Stimulated activated naive CD8-positive, alpha-beta T cell treated with anti-CD3 and anti-CD28 coated beads, Interleukin-15, Interleukin-2, amounts not matched to agents 100 ng/mL and 50 ng/mL, for 24 hours (primary cell): ENCODE data around the gene TYROBP.
A peak's percentile ranks its signal among the peaks of the same experiment; 100 is the strongest.
"Not testable (repeated sequence)": the region's sequence is repeated elsewhere in the genome, so short reads cannot be mapped to it uniquely, and the experiment has no call there.

Experiments used
- H3K27ac Mint-ChIP-seq: one replicate; pipeline ENCODE4 v1.8.0; 2021; ENCODE audit warnings: mild to moderate bottlenecking, mixed read lengths
- H3K27me3 Mint-ChIP-seq: one replicate; pipeline ENCODE4 v1.8.0; 2021; ENCODE audit warnings: mixed read lengths
- H3K36me3 Mint-ChIP-seq: one replicate; pipeline ENCODE4 v1.8.0; 2021; ENCODE audit warnings: low read depth, mixed read lengths
- H3K4me1 Mint-ChIP-seq: one replicate; pipeline ENCODE4 v1.8.0; 2021; ENCODE audit warnings: low read depth, mixed read lengths
- H3K4me3 Mint-ChIP-seq: one replicate; pipeline ENCODE4 v1.8.0; 2021; ENCODE audit warnings: mild to moderate bottlenecking, mixed read lengths
- H3K9me3 Mint-ChIP-seq: one replicate; pipeline ENCODE4 v1.8.0; 2021; ENCODE audit warnings: mixed read lengths

TYROBP gene

DNA sequence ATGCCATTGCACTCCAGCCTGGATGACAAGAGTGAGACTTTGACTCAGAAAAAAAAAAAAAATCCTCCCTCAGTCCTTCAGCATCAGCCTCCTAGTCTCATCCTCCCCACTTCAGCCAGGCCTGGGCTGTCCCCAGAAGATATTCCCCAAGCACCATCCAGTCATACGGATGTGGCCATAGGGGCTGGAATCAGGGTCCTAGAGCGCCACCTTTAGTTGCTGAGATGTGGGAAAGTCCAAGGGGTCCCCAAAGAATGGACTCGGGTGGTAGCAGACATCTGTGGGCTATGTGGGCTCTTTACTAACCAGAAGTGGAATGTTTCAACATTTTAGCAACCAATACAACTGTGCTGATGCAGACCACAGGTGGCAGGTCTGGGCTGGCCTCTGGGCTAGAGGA, 3.1 kb upstream of the TYROBP start:
- Mint-ChIP-seq H3K4me1 (peaks cover 60% of the 10 kb centered on the region), H3K9me3 (no peaks in the 10 kb centered on the region), H3K27ac (no peak overlapping the region)

DNA sequence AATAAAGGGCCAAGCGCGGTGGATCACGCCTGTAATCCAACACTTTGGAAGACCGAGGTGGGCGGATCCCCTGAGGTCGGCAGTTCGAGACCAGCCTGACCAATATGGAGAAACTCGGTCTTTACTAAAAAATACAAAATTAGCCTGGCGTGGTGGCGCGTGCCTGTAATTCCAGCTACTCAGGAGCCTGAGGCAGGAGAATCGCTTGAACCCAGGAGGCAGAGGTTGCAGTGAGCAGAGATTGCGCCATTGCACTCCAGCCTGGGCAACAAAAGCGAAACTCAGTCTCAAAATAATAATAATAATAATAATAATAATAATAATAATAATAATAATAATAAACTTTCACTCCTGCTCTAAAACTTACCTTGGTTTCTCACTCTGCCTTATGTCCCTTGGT, 2.3 kb upstream of the TYROBP start:
- peaks cover 60% of the 10 kb centered on the region for H3K4me1 Mint-ChIP-seq
- not testable (repeated sequence) for H3K36me3 Mint-ChIP-seq, H3K4me3 Mint-ChIP-seq

More for the DNA sequence above, 3.1 kb upstream of the TYROBP start:
- H3K36me3 Mint-ChIP-seq, result no peaks in the 10 kb centered on the region
- no peak overlapping the region for H3K4me3 Mint-ChIP-seq
- H3K27me3 Mint-ChIP-seq, result no peaks in the 10 kb centered on the region

DNA sequence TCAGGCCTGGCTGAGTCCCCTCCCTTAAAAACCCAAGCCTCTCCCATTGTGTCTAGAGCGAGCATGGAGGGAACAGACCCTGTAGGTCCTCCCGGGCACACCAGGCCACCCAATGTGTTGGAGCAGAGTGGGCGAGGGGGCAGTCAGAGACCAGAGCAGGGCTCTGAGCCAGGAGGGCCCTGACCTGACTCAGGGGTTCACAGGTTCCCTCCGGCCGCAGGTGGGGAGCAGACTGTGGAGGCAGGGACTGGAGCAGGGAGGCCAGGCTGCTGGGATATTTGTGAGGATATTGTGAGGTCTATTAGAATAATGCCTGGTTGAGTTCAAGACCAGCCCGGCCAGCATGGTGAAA, 1.6 kb upstream of the TYROBP start:
- H3K27me3 Mint-ChIP-seq, result no peaks in the 10 kb centered on the region
- no peaks in the 10 kb centered on the region for H3K9me3 Mint-ChIP-seq
- peak overlapping the region; percentile 90 for H3K27ac Mint-ChIP-seq
- H3K4me3 Mint-ChIP-seq, result no peak overlapping the region
- no peaks in the 10 kb centered on the region for H3K36me3 Mint-ChIP-seq
- H3K4me1 Mint-ChIP-seq, result peaks cover 64% of the 10 kb centered on the region

More for the DNA sequence above, 2.3 kb upstream of the TYROBP start:
- not testable (repeated sequence) for H3K27me3 Mint-ChIP-seq, H3K27ac Mint-ChIP-seq, H3K9me3 Mint-ChIP-seq

DNA sequence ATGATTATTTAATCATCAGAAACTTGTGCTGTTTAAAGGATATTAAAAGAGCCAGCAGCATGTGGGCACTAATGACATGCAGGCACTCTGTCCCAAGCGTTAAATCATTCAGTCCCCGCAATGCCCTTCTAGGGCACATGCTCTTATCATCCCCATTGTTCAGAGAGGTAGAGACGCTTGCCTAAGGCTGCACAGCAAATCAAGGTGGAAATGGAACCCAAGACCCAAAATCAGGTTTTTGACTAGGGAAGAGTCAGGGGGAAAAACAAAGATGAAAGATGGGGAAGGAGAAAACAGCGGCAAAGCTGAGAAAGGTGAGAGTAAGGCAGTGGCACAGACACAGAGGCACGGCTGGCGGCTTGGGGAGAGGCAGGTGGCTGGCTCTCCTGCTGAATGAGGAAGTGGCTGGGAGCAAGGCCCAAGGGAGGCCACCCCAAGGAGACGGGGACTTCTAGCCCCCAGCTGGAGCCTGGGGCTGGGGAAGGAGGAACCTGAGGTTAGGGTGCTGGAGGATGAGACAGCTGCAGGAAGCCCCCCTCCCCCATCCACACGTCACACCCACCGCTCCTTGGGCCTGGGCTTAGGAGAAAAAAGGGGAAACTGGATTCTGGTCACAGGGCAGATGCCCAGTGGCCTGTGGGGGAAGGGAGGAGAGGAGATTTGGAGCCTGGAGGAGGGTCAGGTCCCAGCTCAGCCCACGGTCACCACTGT, 1.0 kb upstream of the TYROBP start:
- H3K27me3 Mint-ChIP-seq, result no peaks in the 10 kb centered on the region
- peak overlapping the region; percentile 11 for H3K4me3 Mint-ChIP-seq
- H3K9me3 Mint-ChIP-seq, result no peaks in the 10 kb centered on the region
- H3K27ac Mint-ChIP-seq, result peak overlapping the region; percentile 90
- H3K36me3 Mint-ChIP-seq, result no peaks in the 10 kb centered on the region
- peaks cover 67% of the 10 kb centered on the region for H3K4me1 Mint-ChIP-seq

DNA sequence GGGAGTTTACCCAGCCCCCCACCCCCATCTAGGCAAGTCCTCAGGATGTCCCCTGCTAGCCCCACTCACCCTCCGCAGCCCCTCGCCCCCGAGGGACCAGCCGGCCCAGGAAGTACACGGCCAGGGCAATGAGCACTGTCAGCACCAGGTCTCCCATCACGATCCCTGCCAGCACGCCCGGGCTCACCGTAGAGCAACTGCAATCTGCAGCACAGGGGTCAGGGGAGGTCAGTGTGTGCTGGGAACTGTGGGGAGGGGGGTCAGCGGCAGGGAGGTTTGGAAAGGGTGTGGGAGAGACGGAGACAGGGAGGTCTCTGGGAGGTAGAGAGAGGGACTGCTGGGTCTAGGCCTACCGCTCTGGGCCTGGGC, 734 bp downstream of the TYROBP start:
- Mint-ChIP-seq H3K4me1 (peaks cover 74% of the 10 kb centered on the region), H3K27me3 (no peaks in the 10 kb centered on the region), H3K9me3 (no peaks in the 10 kb centered on the region), H3K4me3 (peak overlapping the region; percentile 51), H3K36me3 (no peaks in the 10 kb centered on the region), H3K27ac (no peak overlapping the region)

DNA sequence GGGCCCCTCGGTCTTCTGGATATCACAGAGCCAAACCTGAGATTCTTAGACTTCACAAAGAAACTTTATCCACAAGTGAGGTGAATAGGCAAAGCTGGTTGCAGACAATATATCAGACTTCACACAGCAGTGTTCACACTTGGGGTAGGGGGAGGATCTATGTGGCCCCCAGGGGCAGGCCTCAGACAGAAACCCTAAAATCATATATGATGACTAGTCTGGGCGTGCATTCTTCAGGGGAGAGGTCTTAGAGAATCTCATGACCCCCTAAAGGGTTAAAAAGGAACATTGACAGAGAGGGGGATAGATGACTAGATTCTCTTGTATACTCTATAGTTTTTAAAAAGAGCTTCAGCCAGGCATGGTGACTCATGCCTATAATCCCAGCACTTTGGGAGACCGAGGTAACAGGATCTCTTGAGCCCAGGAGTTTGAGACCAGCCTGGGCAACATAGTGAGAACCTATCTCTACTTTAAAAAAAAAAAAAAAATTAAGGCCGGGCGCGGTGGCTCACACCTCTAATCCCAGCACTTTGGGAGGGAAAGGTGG, 2.8 kb downstream of the TYROBP start:
- H3K36me3 Mint-ChIP-seq, result no peaks in the 10 kb centered on the region
- H3K27me3 Mint-ChIP-seq, result no peaks in the 10 kb centered on the region
- H3K27ac Mint-ChIP-seq, result peak overlapping the region; percentile 51
- H3K4me3 Mint-ChIP-seq, result no peak overlapping the region
- H3K9me3 Mint-ChIP-seq, result no peaks in the 10 kb centered on the region
- H3K4me1 Mint-ChIP-seq, result peaks cover 77% of the 10 kb centered on the region

DNA sequence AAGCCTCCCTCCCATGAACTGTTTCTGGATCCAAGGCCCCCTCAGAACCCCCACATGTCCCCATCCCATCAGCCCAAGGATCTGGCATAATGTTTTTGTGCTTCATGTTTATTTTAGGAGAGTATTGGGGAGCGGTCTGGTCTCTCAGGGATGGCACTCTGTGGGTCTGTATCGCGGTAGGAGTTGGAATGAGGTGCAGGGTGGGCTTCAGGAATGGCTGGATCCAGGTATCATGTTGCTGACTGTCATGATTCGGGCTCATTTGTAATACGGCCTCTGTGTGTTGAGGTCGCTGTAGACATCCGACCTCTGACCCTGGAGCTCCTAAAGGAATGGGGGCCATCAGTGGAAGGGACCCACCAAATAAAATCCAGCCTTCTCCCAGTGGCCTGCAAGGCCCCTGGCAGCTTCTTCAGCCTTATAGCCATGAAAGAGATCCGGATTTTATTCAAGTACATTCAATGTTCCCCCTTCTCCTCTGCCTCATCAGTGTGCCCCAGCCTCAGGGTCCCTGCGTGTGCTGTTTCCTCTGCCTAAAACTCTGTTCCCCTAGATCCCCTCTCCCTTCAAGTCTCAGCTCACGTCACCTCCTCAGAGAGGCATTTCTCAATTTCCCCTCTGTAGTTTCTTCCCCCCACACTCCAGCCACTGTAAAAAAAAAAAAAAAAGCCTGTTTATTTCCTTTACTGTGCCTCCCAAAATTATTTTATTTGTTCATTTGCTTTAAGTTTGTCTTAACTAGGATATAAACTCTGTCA, 3.6 kb downstream of the TYROBP start:
- H3K36me3 Mint-ChIP-seq, result peaks cover 1% of the 10 kb centered on the region
- peak overlapping the region; percentile 87 for H3K4me3 Mint-ChIP-seq
- H3K9me3 Mint-ChIP-seq, result no peaks in the 10 kb centered on the region
- no peaks in the 10 kb centered on the region for H3K27me3 Mint-ChIP-seq
- H3K27ac Mint-ChIP-seq, result peak overlapping the region; percentile 51
- H3K4me1 Mint-ChIP-seq, result peaks cover 70% of the 10 kb centered on the region

DNA sequence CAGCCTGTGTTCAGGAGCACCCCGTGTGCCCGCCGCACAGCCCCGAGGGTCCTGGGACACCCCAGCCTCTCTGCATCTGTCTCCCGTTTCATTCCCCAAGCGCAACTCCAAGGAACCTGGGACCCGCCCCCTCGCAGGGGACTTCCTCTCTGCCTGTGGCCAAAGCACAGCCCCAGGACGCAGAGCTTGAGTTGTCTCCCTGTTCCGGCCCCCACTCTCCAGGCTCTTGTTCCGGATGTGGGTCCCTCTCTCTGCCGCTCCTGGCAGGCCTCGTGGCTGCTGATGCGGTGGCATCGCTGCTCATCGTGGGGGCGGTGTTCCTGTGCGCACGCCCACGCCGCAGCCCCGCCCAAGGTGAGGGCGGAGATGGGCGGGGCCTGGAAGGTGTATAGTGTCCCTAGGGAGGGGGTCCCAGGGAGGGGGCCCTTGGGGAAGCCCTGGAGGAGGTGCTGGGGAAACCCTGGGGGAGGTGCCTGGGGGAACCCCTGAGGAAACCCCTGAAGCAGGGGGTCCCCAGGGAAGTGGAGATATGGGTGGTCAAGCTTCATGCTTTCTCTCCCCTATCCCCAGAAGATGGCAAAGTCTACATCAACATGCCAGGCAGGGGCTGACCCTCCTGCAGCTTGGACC, 4.4 kb downstream of the TYROBP start:
- Mint-ChIP-seq H3K4me3 (peak overlapping the region; percentile 87), H3K36me3 (peaks cover 10% of the 10 kb centered on the region), H3K27me3 (no peaks in the 10 kb centered on the region), H3K4me1 (peaks cover 65% of the 10 kb centered on the region), H3K9me3 (no peaks in the 10 kb centered on the region), H3K27ac (peak overlapping the region; percentile 87)

DNA sequence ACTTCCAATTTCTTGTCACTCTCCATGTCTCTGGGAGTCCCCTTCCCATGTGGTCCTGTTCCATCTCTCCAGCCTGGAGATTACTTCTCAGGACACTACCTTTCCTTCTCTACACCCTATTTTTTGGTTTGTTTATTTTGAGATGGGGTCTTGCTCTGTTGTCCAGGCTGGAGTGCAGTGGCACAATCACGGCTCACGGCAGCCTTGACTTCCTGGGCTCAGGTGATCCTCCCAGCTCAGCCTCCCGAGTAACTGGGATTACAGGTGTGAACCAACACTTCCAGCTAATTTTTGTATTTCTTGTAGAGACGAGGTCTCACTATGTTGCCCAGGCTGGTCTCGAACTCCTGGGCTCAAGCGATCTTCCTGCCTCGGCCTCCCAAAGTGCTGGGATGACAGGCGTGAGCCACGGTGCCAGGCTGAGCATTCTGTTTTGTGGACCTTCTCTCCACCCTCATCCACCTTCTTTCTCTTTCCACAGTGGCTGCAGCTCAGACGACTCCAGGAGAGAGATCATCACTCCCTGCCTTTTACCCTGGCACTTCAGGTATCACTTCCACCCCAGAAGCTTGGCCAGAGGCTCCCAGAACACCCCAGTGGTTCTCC, 5.1 kb downstream of the TYROBP start:
- Mint-ChIP-seq H3K27ac (peak overlapping the region; percentile 87), H3K4me3 (peak overlapping the region; percentile 87), H3K27me3 (no peaks in the 10 kb centered on the region), H3K4me1 (peaks cover 66% of the 10 kb centered on the region), H3K9me3 (no peaks in the 10 kb centered on the region), H3K36me3 (peaks cover 15% of the 10 kb centered on the region)

DNA sequence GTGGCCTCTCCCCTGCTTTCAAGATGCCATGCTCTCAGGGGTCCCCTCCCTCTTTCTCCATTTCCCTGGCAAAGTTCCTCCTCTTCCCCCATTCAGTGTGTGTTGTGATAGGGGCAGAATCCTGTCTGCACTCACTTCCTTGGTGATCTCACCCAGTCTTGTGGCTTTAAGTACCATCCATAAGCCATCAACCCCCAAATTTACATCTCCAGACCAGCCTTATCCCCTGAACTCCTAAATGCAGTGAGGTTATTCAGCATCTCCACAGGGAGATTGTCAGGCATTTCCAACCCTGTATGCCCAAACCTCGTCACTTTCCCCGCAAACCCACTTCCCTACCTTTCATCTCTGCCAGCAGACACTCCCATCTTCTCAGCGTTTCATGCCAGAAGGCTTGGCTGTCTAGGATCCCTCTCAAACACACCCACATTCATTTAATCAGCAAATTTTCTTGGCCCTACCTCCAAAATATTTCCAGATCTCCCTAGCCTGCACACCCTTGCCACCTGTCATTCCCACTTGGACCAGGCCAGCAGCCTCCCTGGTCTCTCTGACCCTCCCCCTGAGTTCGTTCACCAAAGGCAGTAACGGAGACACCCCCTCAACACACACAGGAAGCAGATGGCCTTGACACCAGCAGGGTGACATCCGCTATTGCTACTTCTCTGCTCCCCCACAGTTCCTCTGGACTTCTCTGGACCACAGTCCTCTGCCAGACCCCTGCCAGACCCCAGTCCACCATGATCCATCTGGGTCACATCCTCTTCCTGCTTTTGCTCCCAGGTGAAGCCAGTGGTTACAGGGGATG, 6.0 kb downstream of the TYROBP start, which contains the start of gene HCST:
Gene HCST (plus strand): TSS at position 676 of the 808 bp plus-strand sequence. CDS start 65 bp downstream, at position 741.
- Mint-ChIP-seq H3K4me3 (peak within 1 kb of the TSS; percentile 87), H3K9me3 (no peaks in the 10 kb centered on the region), H3K27ac (peak within 1 kb of the TSS; percentile 87), H3K27me3 (no peaks in the 10 kb centered on the region), H3K36me3 (peaks cover 24% of the 10 kb centered on the region), H3K4me1 (peaks cover 68% of the 10 kb centered on the region)

DNA sequence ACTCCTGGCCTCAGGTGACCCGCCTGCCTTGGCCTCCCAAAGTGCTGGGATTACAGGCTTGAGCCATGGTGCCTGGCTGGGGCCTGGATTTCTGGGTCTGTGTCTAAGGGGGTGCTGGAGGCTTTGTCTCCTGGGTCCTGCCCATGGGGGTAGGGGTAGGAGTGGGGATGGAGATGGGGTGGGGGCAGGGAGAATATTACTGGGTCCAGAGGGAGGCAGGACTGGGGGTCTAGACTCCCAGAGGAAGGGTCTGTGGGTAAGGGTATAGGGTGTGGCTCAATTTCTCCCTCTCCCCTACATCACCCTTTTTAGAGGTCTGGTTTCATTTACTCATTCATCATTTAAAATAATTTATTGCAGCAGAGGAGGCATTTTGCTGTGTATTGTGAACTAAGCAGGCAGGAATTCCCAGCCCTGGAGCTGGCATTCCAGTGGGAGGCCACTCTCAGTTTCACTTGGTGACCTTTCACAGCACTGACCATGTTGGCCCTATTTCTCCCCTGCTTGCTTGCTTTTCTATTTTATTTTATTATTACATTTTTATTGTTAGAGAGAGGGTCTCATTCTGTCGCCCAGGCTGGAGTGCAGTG, 6.9 kb downstream of the TYROBP start:
- Mint-ChIP-seq H3K27ac (peak overlapping the region; percentile 87), H3K27me3 (no peaks in the 10 kb centered on the region), H3K4me1 (peaks cover 67% of the 10 kb centered on the region), H3K4me3 (peak overlapping the region; percentile 87), H3K36me3 (peaks cover 25% of the 10 kb centered on the region), H3K9me3 (no peaks in the 10 kb centered on the region)

DNA sequence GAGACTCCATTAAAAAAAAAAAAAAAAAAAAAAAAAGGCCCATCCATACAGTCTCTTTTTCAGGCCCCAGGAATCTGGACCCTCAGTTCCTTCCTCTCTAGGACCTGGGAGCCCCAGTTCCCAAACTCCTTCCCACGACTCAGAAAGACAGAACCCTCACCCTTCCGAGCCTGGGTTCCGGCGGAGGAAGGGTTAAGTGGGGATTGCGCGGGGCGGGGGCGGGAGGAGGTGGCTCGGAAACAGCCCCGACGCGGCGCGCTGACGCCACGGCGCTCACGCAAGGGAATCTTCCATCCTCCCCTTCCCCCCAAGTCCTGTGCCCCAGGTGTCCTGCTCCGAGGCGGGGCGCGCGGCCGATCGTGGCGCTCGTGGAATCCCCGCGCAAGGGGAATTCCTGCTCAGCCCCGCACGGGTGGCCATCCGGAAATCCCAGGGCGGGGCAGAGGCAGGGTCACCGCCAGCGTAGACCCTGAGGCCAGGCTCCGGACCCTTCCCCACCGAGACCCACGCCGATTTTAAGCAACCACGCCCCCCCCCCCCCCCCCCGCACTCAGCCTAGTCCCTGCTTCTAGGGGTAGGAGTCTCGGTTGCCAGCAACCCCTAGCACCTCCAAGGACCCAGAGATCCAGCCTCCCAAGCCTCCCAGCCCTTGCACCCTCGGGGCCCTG, 8.4 kb downstream of the TYROBP start:
- H3K27ac Mint-ChIP-seq, result peak overlapping the region; percentile 87

DNA sequence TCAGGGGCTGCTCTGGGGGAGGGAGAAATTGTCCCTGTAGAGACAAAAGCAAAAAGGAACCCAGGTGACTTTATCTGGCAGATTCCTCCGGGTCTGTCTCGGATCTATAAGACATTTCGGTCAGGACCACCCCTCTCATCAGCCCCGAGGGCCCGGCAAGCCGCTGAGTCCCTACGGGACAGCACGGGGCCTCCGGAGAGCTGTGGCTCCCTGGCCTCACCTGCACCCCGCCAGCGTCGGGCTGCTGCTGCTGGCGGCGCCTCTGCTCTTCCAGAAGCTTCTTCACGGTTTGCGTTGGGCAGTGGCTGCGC, 9.6 kb downstream of the TYROBP start:
- Mint-ChIP-seq H3K27me3 (no peaks in the 10 kb centered on the region), H3K9me3 (no peaks in the 10 kb centered on the region), H3K36me3 (peaks cover 48% of the 10 kb centered on the region), H3K4me1 (peaks cover 59% of the 10 kb centered on the region), H3K4me3 (peak overlapping the region; percentile 87), H3K27ac (peak overlapping the region; percentile 87)

More for the DNA sequence above, 8.4 kb downstream of the TYROBP start:
- Mint-ChIP-seq H3K36me3 (peaks cover 36% of the 10 kb centered on the region), H3K9me3 (no peaks in the 10 kb centered on the region), H3K4me3 (peak overlapping the region; percentile 87), H3K4me1 (peaks cover 71% of the 10 kb centered on the region), H3K27me3 (no peaks in the 10 kb centered on the region)
